HG02678 (cell line): ENCODE results near the gene RAB4B.
"Not testable (repeated sequence)": the region's sequence is repeated elsewhere in the genome, so short reads cannot be mapped to it uniquely, and the experiment has no call there.

Experiments
- ATAC-seq: cut with Tn5 transposase; IDR thresholded peaks from one replicate; pipeline ENCODE4 v1.9.1; 2021; ENCODE audit warnings: mild to moderate bottlenecking, moderate library complexity; ENCODE audit not compliant: unreplicated experiment

RAB4B gene

DNA sequence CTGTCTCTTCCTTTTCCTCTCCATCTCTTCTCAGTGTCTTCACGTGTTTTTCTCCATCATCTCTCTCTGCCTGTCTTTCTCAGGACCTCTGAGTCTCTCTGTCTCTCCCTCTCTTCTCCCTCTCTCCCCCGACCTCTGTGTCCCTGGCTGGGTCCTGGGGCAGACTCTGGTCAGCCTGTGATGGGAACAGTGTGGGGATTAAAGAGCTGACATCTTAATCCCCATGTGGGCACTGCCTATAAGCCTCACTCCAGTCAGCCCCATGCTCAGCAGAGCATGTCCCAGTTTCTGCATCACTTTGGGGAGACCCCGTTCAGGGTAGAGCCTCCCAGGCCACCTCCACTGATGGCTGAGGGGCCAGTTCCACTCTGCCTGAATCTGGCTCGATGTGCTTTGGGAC, 37.2 kb downstream of the RAB4B start:
- no peak for ATAC-seq

DNA sequence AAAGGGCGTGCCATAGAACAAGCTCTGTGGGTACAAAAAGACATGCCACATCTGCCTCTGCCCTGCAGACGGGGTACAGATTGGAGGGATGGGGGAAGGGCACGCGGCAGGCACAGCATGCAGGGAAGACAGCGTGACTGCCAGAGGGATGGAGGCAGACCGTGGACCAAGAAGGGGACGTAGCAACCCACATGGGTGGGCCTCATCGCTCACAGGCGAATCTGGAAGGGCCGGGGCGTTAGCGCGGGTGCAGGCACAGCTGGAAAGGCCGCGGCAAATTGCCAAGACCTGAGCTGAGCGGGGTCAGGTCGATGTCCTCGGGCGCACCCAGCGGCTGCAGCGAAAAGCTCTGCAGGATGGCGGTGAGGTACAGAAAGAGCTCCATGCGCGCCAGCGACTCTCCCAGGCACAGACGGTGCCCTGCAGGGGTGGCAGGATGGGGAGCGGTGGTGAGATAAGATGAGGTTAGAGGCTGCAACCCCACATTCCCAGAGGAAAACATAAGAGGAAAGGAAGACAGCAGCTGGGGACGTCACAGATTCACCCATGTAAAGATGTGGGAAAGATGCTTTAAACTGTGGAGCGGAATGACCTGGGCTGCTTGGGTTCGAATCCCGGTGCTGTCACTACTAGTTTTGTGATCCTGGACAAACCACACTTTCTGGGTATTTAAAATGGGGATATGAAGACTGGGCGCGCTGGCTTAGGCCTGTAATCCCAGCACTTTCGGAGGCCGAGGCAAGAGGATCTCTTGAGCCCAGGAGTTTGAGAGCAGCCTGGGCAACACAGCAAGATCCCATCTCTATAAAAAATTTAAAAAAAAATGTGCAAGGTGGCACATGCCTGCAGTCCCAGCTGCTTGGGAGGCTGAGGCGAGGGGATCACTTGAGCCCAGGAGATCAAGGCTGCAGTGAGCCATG, 40.7 kb downstream of the RAB4B start:
- ATAC-seq = not testable (repeated sequence)

DNA sequence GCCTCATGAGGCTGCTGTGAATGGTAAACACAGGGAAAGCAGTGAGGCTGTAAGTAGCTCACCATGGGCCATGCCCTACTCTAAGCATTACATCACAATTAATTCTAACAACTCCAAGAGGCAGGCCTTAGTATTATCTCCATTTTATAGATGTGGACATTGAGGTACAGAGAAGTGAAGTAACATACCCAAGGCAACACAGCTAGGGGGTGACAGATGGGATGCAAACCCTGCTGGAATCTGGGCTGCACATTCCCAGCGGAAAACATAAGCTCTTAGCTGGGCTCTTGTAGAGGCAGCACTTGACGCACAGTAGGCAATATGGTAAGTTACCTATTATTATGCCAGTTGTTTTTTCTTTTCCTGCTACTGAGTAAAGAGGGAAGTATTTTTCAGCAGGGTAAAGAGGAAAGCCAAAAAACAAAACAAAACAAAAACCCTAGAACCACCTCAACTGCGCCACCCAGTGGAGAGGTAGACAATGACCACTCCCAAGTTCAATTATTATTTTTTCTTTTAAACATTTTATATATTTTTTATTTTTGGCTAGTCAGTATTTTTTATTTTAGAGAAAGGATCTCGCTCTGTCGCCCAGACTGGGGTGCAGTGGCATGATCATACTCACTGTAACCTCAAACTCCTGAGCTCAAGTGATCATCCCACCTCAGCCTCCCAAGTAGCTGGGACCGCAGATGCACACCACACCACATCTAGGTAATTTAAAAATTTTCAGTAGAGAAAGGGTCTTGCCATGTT, 41.6 kb downstream of the RAB4B start:
- ATAC-seq = not testable (repeated sequence)

DNA sequence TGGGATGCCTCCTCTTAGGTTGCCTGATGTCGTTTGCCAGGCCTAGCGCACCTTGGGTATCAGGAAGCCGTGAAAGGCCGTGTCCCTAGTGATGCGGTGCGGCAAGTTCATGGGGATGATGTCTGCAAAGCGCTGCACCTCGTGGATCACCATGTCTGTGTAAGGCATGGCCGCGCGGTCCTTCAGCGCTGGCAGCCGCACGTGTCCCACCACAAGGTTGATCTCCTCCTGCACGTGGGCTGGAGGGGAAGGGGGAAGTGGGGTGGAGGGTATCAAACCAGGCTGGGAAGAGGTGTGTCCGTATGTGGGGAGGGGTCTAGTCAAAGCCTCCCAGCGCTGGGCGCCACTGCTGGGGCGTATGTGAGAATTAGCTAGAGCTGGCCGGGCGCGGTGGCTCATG, 44.1 kb downstream of the RAB4B start:
- ATAC-seq = no peak

DNA sequence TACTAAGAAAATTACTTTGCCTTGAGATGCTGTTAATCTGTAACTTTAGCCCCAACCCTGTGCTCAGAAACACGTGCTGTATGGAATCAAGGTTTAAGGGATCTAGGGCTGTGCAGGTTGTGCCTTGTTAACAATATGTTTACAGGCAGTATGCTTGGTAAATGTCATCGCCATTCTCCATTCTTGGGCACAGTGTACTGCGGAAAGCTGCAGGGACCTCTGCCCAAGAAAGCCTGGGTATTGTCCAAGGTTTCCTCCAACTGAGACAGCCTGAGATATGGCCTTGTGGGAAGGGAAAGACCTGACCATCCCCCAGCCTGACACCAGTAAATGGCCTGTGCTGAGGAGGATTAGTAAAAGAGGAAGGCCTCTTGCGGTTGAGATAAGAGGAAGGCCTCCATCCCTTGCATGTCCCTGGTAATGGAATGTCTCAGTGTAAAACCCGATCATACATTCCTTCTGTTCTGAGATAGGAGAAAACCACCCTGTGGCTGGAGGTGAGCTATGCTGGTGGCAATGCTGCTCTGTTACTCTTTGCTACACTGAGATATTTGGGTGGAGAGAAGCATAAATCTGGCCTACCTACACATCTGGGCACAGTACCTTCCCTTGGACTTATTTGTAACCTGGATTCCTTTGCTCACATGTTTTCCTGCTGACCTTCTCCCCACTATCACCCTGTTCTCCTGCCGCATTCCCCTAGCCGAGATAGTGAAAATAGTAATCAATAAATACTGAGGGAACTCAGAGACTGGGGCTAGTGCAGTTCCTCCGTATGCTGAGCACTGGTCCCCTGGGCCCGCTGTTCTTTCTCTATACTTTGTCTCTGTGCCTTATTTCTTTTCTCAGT, 44.9 kb downstream of the RAB4B start:
- ATAC-seq = not testable (repeated sequence)

DNA sequence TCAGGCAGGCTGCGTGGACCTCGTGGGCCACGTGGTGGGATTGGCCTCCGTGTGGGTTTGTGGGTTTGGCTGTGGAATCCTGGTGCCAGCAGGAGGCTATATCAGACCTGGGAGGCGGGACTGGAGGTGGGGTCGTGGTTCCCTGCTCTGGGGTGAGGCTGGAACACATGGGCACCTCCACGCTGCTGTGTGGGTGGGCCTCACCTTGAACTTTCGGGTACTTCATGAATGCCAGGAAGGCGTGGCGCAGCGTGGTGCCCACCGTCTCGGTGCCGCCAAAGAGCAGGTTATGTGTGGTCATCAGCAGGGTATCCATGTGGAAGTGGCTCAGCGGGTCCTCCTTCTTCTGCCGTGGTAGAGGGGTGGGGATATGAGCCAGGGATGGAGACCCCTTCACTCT, 46.9 kb downstream of the RAB4B start:
- not testable (repeated sequence) for ATAC-seq

DNA sequence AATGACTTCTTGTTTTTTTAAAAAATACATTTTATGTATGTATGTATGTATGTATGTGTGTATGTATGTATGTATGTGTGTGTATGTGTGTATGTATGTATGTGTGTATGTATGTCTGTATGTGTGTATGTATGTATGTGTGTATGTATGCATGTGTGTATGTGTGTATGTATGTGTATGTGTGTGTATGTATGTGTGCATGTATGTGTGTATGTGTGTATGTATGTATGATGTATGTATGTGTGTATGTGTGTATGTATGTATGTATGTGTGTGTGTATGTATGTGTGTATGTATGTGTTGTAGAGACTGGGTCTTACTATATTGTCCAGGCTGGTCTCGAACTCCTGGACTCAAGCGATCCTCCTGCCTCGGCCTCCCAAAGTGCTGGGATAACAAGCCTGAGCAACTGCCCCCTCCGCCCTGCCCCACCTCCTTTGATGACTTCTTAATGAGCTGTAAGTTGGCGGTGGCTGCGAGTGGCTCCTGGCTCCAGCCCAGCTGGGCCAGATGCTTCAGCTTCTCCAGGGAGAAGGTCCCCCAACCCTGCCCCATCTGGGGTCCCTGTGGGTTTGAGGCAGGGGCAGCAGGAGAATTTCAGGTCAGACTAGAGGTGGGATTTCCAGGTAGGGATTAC, 47.5 kb downstream of the RAB4B start:
- not testable (repeated sequence) for ATAC-seq

DNA sequence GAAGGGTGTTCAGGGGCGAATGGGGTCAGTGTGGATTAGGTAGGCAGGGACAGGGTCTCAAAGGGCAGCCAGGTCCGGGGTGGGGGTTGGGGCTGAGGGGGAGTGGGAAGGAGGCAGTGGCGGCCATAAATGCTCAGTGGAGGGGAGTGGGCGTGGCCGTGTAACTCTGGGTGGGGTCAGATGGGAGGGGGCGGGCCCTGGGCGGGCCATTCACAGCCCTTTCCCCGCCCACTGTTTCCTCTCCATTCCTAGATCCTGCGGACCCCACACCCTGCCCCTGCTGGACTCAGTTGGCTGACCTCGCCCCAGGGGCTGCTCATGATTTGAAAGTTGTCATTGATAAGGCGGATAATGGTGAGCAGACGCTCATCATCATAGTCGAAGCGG, 48.3 kb downstream of the RAB4B start:
- not testable (repeated sequence) for ATAC-seq

DNA sequence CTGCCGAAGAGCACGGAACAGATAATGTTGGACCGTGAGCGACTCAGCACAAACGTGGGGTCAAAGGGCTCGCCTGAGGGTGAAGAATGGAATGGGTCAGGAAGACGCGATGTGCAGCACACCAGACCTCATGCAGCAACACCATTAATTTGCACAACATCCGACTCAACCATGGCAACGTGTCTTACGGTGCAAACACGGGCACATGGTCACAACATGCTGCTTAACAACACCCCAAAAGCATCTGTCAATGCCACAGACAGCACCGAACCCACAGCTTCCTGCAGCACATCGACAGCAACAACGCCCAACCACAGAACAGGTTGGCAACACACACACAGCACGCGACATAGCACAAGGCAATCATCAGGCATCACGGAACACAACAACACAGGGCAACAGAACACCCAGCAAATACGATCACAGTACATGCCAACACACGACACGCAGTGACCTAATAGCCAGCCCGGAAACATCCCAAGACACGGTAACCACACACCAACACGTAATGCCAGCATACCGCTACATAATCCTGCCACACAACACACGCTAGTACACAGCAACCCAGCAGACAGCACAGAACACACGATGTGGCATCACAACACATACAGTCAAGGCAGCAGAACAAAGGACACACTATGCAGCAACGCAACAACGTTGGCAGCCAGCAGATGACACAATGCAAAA, 48.8 kb downstream of the RAB4B start:
- ATAC-seq = not testable (repeated sequence)

DNA sequence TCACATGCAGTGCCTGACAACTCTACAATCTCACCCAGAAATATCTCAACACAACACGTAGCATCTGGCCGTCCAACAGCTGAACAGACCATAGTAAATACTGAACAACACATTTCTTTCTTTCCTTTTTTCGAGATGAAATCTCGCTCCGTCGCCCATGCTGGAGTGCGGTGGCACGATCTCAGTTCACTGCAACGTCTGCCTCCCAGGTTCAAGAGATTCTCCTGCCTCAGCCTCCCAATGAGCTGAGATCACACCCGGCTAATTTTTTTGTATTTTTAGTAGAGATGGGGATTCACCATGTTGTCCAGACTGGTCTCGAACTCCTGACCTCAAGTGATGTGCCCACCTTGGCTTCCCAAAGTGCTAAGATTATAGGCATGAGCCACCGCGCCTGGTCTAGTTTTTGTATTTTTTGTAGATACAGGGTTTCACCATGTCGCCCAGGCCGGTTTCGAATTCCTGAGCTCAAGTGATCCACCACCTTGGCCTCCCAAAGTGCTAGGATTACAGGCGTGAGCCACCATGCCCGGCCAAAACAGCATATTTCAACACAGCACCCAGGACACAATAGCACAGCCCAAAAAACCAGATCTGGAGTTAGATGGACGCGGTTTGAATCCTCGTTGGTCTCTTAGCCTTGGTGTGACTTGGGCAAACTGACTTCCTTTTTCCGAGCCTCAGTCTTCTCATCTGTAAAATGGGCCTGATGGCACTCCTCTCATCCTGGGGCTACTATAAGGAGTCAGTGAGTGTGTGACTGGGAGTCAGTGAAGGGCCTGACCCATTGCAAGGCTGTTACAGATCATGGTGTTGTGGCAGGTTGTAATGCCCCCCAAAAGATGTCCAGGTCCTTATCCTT, 49.6 kb downstream of the RAB4B start:
- no peak for ATAC-seq

DNA sequence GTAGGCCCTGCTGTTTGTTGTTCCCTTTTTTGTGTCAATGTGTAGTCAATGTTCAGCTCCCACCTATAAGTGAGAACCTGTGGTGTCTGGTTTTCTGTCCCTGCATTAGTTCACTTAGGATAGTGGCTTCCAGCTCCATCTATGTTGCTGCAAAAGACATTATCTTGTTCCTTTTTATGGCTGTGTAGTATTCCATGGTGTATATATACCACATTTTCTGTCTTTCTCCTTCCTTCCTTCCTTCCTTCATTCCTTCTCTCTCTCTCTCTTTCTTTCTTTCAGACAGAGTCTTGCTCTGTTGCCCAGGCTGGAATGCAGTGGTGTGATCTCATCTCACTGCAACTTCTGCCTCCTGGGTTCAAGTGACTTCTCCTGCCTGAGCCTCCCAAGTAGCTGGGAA, 51.2 kb downstream of the RAB4B start:
- ATAC-seq = no peak

DNA sequence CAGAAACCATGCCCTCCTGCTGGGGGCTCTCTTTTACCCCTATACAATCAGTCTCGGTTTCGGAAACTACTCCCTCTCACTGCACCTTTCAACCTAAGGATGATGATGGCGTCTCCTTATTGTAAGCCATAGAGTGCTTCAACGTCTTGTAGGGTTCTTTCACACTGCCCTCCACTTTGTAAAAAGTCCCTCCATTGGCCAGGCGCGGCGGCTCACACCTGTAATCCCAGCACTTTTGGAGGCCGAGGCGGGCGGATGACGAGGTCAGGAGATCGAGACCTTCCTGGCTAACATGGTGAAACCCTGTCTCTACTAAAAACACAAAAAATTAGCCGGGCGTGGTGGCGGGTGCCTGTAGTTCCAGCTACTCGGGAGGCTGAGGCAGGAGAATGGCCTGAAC, 52.7 kb downstream of the RAB4B start:
- not testable (repeated sequence) for ATAC-seq

DNA sequence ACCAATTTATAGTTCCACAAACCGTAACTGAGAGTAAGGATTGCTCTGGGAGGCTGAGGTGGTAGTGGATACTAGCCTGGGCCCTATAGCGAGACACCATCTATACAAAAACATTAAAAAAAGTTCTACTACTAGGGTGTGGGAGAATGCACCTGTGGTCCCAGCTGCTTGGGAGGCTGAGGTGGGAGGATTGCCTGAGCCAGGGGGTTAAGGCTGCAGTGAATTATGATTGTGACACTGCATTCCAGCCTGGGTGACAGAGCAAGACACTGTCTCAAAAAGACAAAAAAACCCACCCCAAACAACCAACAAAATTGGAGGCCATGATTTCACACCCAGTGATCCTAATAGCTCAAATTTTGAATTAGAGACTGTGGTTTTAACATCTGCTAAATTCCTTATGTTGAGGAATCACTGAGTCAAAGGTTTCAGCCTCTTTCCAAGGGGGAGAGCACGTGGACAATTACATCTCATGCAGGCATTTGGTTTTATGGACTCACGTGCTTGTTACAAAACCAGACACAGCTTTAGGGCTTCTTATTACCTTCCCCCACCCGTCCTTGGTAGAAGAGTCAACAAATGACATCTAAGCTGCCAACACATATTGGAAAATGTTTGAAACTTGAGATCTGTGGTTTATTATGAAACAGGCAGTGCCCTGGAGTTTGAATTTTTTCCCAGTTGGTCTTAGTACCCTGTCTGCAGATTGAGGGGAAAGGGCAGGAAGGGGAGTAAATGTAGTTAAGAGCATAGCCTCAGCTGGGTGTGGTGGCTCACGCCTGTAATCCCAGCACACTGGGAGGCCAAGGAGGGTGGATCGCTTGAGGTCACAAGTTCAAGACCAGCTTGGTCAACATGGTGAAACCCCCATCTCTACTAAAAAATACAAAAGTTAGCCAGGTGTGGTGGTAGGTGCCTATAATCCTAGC, 53.7 kb downstream of the RAB4B start:
- no peak for ATAC-seq

DNA sequence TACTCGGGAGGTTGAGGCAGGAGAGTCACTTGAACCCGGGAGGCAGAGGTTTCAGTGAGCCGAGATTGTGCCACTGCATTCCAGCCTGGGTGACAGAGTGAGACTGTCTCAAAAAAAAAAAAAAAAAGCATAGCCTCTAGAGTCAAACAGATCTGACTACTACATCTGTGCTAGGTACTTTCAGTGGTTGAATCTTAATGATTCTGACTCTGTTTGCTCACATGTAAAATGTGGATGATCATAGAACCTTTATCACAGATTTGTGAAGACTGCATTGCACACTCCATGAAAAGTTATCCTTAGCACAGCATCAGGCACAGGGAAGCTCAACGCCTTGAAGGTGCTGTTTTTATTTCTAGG, 54.4 kb downstream of the RAB4B start:
- not testable (repeated sequence) for ATAC-seq

DNA sequence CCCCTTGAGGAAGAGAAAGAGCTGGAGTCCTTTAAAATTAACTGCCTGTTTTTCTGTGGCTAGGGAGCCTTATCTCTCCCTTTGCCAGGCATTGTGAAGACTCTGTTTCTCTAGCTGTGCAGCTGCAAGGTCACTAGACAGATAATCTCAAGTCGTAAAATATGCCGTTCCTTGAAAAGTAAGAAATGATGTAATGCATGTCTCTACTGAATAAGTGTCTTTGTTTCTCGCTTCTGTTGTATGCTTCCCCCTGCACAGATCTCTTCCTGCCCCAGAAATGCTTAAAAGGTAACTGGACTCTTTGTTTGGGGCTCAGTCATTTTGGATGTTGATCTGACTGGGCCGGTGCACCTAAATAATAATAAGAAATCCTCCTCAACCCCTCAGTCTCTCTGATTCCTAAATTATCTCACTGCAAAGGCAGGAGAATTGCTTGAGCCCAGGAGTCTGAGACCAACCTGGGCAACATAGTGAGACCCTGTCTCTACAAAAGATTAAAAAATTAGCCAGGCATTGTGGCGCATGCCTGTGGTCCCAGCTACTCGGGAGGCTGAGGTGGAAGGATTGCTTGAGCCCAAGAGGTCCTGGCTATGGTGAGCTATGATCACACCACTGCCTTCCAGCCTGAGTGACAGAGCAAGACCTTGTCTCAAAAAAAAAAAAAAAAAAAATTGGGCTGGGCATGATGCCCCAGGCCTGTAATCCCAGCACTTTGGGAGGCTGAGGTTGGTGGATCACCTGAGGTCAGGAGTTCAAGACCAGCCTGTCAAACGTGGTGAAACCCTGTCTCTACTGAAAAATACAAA, 55.9 kb downstream of the RAB4B start:
- ATAC-seq = not testable (repeated sequence)

DNA sequence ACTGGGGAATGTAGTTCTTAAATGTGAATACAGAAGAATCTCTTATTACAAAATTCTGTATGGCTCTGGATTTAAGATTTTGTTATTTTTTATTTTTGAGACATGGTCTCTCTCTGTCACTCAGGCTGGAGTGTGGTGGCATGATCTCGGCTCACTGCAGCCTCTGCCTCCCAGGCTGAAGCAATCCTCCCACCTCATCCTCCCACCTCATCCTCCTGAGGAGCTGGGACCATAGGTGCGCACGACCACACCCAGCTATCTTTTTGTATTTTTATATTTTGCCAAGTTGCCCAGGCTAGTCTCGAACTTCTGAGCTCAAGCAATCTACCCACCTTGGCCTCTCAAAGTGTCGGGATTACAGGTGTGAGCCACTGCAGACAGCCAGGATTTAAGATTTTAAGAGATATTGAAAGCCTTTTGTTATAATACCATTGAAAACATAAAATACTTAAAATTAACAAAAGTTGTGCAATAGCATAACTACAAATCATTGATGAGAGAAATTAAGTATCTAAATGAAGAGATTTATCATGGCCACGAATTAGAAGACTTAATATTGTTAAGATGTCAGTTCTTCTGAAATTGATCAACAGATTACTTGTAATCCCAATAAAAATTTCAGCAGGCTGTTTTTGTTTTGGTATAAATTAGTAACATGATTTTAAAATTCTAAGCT, 58.8 kb downstream of the RAB4B start:
- ATAC-seq = no peak

DNA sequence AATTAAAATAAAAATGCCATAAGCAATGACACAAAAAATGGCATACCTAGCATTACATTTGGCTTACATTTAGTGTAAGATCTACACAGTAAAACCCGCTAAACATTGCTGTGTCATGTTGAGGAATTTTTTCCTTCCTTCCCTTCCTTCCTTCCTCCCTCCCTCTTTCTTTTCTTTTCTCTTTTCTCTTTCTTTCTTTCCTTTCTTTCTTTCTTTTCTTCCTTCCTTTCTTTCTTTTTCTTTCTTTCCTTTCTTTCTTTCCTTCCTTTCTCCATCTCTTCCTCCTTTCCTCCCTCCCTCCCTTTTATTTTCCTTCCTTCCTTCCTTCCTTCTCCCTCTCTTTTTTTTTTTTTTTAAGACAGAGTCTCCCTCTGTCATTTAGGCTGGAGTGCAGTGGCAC, 60.4 kb downstream of the RAB4B start:
- ATAC-seq = not testable (repeated sequence)
